OCI-LY3 (cell line): ENCODE data around the gene ATXN1L.

Experiments used
- H2AFZ ChIP-seq: fragments of 200-600, 300-600 bp; shearing (Covaris generic); 2 replicates; pipeline ENCODE4 v1.6.0; 2014; ENCODE audit warnings: antibody characterized with exemption, low read depth, low read length
- H3K27ac ChIP-seq: fragments of 200-600, 300-600 bp; sonication (generic); 2 replicates; pipeline ENCODE4 v1.5.1; 2014; ENCODE audit warnings: mild to moderate bottlenecking, low read length, moderate library complexity, mixed read lengths
- H3K27me3 ChIP-seq: fragments of 200-600, 300-600 bp; sonication (generic); 2 replicates; pipeline ENCODE4 v1.6.1; 2014; ENCODE audit warnings: low read depth, low read length, mixed read lengths
- H3K36me3 ChIP-seq: fragments of 200-600, 300-600 bp; sonication (generic); replicated peaks from 2 replicates; pipeline ENCODE3; 2014; ENCODE audit warnings: low read depth, low read length, mixed read lengths
- H3K4me1 ChIP-seq: fragments of 300-600, 200-600 bp; sonication (generic); 2 replicates; pipeline ENCODE4 v1.6.1; 2014; ENCODE audit warnings: low read length, mixed read lengths
- H3K4me2 ChIP-seq: fragments of 200-600, 300-600 bp; sonication (generic); 2 replicates; pipeline ENCODE4 v1.6.1; 2014; ENCODE audit warnings: low read length, mixed read lengths
- H3K4me3 ChIP-seq: fragments of 300-600, 200-600 bp; sonication (generic); 2 replicates; pipeline ENCODE4 v1.5.1; 2014; ENCODE audit warnings: antibody characterized with exemption, mild to moderate bottlenecking, low read length, moderate library complexity
- H3K79me2 ChIP-seq: fragments of 300-600, 200-600 bp; shearing (Covaris generic); 2 replicates; pipeline ENCODE4 v1.6.1; 2014; ENCODE audit warnings: mild to moderate bottlenecking, low read length, mixed read lengths
- H3K9ac ChIP-seq: fragments of 300-600, 200-600 bp; shearing (Covaris generic); 2 replicates; pipeline ENCODE4 v1.6.0; 2014; ENCODE audit warnings: mild to moderate bottlenecking, low read length, moderate library complexity
- H3K9me3 ChIP-seq: fragments of 200-600, 300-600 bp; shearing (Covaris generic); 2 replicates; pipeline ENCODE4 v1.6.1; 2014; ENCODE audit warnings: low read length, mixed read lengths; ENCODE audit not compliant: insufficient read depth
- H4K20me1 ChIP-seq: fragments of 200-600, 300-600 bp; sonication (generic); 2 replicates; pipeline ENCODE4 v1.6.1; 2016; ENCODE audit warnings: low read length, mixed read lengths; ENCODE audit not compliant: insufficient read depth
- CTCF ChIP-seq: fragments of 200-600, 300-600 bp; sonication (generic); IDR thresholded peaks from 2 replicates; pipeline ENCODE4 v1.5.1; 2014; ENCODE audit warnings: antibody characterized with exemption, low read length, low read depth
- EZH2phosphoT487 ChIP-seq: fragments of 200-600 bp; shearing (Covaris generic); IDR thresholded peaks from 2 replicates; pipeline ENCODE4 v1.6.1; 2018; ENCODE audit warnings: antibody characterized with exemption, mixed run types, low read depth

ATXN1L gene

GRCh38 chr16:71853413-71853812 lies 7.6 kb downstream of the ATXN1L start:
- Histone ChIP-seq H2AFZ (no peak overlapping the region), H3K9ac (peak overlapping the region; percentile 66), H3K4me2 (peak overlapping the region; percentile 99), H3K27ac (peak overlapping the region; percentile 88), H3K4me1 (peaks cover 38% of the 10 kb centered on the region), H3K4me3 (peak overlapping the region; percentile 74), H4K20me1 (peaks cover 40% of the 10 kb centered on the region), H3K27me3 (no peaks in the 10 kb centered on the region), H3K79me2 (peaks cover 46% of the 10 kb centered on the region), H3K9me3 (no peaks in the 10 kb centered on the region), H3K36me3 (peaks cover 56% of the 10 kb centered on the region)
- TF ChIP-seq EZH2phosphoT487: no peak
- no peak for TF ChIP-seq CTCF

GRCh38 chr16:71854369-71854948 lies 8.7 kb downstream of the ATXN1L start:
- peak overlapping the region; percentile 74 for H3K4me3 ChIP-seq
- H3K27me3 ChIP-seq: no peaks in the 10 kb centered on the region
- peak overlapping the region; percentile 66; the same call in 1 of the 2 replicates for H3K9ac ChIP-seq
- H3K36me3 ChIP-seq: peaks cover 58% of the 10 kb centered on the region
- no peak for TF ChIP-seq CTCF
- no peak for TF ChIP-seq EZH2phosphoT487
- peak overlapping the region; percentile 99 for H3K4me2 ChIP-seq
- H3K4me1 ChIP-seq: peaks cover 38% of the 10 kb centered on the region
- H3K9me3 ChIP-seq: no peaks in the 10 kb centered on the region
- H2AFZ ChIP-seq: no peak overlapping the region
- H3K79me2 ChIP-seq: peaks cover 46% of the 10 kb centered on the region
- peak overlapping the region; percentile 88 for H3K27ac ChIP-seq
- peaks cover 48% of the 10 kb centered on the region for H4K20me1 ChIP-seq

GRCh38 chr16:71855937-71856662 lies 10.3 kb downstream of the ATXN1L start:
- no peaks in the 10 kb centered on the region for H3K9me3 ChIP-seq
- TF ChIP-seq EZH2phosphoT487 (no peak), CTCF (no peak)
- no peaks in the 10 kb centered on the region for H3K27me3 ChIP-seq
- no peak overlapping the region for H3K4me3 ChIP-seq
- H4K20me1 ChIP-seq: peaks cover 55% of the 10 kb centered on the region
- peaks cover 46% of the 10 kb centered on the region for H3K79me2 ChIP-seq
- no peak overlapping the region for H3K9ac ChIP-seq
- peaks cover 38% of the 10 kb centered on the region for H3K4me1 ChIP-seq
- no peak overlapping the region for H3K27ac ChIP-seq
- no peak overlapping the region for H3K4me2 ChIP-seq
- no peak overlapping the region for H2AFZ ChIP-seq
- peaks cover 64% of the 10 kb centered on the region for H3K36me3 ChIP-seq

- Histone ChIP-seq H3K4me1 (peaks cover under 1% of the 10 kb centered on the region; the same call in 1 of the 2 replicates), H3K27ac (no peak overlapping the region), H3K9ac (no peak overlapping the region), H3K27me3 (no peaks in the 10 kb centered on the region), H2AFZ (no peak overlapping the region), H3K79me2 (peaks cover 23% of the 10 kb centered on the region), H4K20me1 (peaks cover 42% of the 10 kb centered on the region), H3K4me3 (no peak overlapping the region), H3K36me3 (peaks cover 64% of the 10 kb centered on the region), H3K4me2 (no peak overlapping the region), H3K9me3 (no peaks in the 10 kb centered on the region)
- TF ChIP-seq CTCF: no peak
- no peak for TF ChIP-seq EZH2phosphoT487
Measured at GRCh38 chr16:71859762-71860521, 14.2 kb downstream of the ATXN1L start.
